ENCODE data around the gene ADAMTS1.

Gene ADAMTS1

GRCh38 chr21:26844258-26845065 is 747 bp downstream of the ADAMTS1 start:
- no peak for DNase-seq (ENCODE audit: low read depth in 2 of 2)

GRCh38 chr21:26843933-26844257 is 1.3 kb downstream of the ADAMTS1 start:
- no peak for DNase-seq (ENCODE audit: low read depth in 2 of 2)

- peak; percentile 95 for DNase-seq (ENCODE audit: low read depth in 2 of 2)
These were observed 2.0 kb downstream of the ADAMTS1 start for GRCh38 chr21:26842974-26843932.

GRCh38 chr21:26842300-26842699 is 2.9 kb downstream of the ADAMTS1 start:
- DNase-seq (ENCODE audit: low read depth in 2 of 2) = no peak

- peak in 1 of 2 experiments; percentile 62 for DNase-seq (ENCODE audit: low read depth in 2 of 2)
These were observed 4.3 kb downstream of the ADAMTS1 start for GRCh38 chr21:26840912-26841311.

GRCh38 chr21:26840201-26840600 is 5.0 kb downstream of the ADAMTS1 start:
- no peak for DNase-seq (ENCODE audit: low read depth in 2 of 2)

GRCh38 chr21:26837539-26837938 is 7.7 kb downstream of the ADAMTS1 start:
- DNase-seq (ENCODE audit: low read depth in 2 of 2) = no peak

GRCh38 chr21:26836528-26836927 is 8.7 kb downstream of the ADAMTS1 start:
- no peak for DNase-seq (ENCODE audit: low read depth in 2 of 2)

- DNase-seq (ENCODE audit: low read depth in 2 of 2) = no peak
These were observed 9.4 kb downstream of the ADAMTS1 start for GRCh38 chr21:26835714-26836265.

GRCh38 chr21:26835027-26835713 is 10.0 kb downstream of the ADAMTS1 start:
- DNase-seq (ENCODE audit: low read depth in 2 of 2) = no peak

- DNase-seq (ENCODE audit: low read depth in 2 of 2) = no peak
These were observed 10.9 kb downstream of the ADAMTS1 start for GRCh38 chr21:26834181-26834905.

- no peak for DNase-seq (ENCODE audit: low read depth in 2 of 2)
These were observed 11.7 kb downstream of the ADAMTS1 start for GRCh38 chr21:26833460-26833939.

GRCh38 chr21:26833011-26833410 is 12.2 kb downstream of the ADAMTS1 start:
- no peak for DNase-seq (ENCODE audit: low read depth in 2 of 2)

- no peak for DNase-seq (ENCODE audit: low read depth in 2 of 2)
These were observed 12.7 kb downstream of the ADAMTS1 start for GRCh38 chr21:26832546-26832945.

- no peak for DNase-seq (ENCODE audit: low read depth in 2 of 2)
These were observed 18.4 kb downstream of the ADAMTS1 start for GRCh38 chr21:26826801-26827200.

GRCh38 chr21:26820509-26820908 is 24.7 kb downstream of the ADAMTS1 start:
- DNase-seq (ENCODE audit: low read depth in 2 of 2) = no peak

- DNase-seq (ENCODE audit: low read depth in 2 of 2) = no peak
These were observed 25.4 kb downstream of the ADAMTS1 start for GRCh38 chr21:26819740-26820324.

- no peak for DNase-seq (ENCODE audit: low read depth in 2 of 2)
These were observed 26.3 kb downstream of the ADAMTS1 start for GRCh38 chr21:26818906-26819305.

GRCh38 chr21:26815197-26815596 is 30.0 kb downstream of the ADAMTS1 start:
- no peak for DNase-seq (ENCODE audit: low read depth in 2 of 2)

- no peak for DNase-seq (ENCODE audit: low read depth in 2 of 2)
These were observed 30.8 kb downstream of the ADAMTS1 start for GRCh38 chr21:26814386-26814785.

Measured in fibroblast of skin of left quadriceps (primary cell).